VCaP (cell line): Measurements from ENCODE around the gene DDX41.

Experiments used
- H3K27ac ChIP-seq: fragments of 450-650 bp; 2 replicates; pipeline ENCODE4 v1.5.1; 2017
- TF ChIP-seq, protein P1 (sequence below): fragments of 450-650 bp; conservative IDR thresholded peaks from 2 replicates; pipeline ENCODE4 v1.5.1; 2017; ENCODE audit warnings: mild to moderate bottlenecking, moderate library complexity

DDX41 gene

DNA sequence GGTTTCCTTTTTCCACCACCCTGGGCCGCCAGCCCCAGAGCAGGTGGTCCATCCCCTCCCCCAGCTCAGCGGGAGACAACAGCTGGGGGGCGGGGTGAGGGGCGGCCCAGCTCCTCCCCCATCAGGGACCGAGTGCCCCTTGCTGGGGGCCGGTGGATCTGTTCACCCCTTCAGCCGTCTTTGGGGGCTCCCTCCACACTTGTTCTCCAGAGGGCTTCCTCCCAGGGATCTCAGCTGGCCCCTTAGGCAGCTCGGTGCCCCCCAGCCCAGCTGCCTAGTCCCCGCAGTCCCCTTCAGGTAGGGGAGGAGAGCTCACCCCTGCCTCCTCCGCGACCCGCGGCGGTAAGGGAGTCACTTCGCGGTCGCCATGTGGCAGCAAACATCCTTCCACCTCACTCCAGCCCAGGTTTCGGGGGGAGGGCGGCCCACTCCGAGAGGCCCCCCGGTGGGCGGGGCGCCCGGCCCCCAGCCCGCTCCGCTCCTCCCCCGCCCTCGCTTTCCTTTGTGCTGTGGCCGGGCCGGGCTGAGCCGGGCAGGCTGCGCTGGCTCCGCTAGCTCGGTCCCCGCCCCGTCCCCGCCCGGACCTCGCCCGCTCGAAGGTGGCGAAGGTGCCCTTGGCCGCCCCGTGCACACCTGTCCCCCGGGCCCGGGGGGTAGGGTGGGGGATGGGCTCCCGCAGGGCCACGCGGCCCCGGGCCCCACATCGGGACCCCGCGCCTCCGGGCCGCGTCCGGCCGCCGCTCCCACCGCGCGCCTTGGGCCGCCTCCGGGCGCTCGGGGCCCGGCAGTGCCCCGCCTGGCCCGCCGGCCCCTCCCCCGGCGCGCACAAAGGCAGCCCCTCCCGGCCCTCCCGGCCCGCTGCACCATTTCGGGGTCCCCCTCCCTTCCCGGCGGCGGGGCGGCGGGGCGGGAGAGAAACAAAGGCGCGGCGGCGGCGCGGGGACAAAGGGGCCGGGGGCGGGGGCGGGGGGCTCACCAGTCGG is 44.0 kb downstream of the DDX41 start:
- peak overlapping the region; percentile 94 for H3K27ac ChIP-seq

DNA sequence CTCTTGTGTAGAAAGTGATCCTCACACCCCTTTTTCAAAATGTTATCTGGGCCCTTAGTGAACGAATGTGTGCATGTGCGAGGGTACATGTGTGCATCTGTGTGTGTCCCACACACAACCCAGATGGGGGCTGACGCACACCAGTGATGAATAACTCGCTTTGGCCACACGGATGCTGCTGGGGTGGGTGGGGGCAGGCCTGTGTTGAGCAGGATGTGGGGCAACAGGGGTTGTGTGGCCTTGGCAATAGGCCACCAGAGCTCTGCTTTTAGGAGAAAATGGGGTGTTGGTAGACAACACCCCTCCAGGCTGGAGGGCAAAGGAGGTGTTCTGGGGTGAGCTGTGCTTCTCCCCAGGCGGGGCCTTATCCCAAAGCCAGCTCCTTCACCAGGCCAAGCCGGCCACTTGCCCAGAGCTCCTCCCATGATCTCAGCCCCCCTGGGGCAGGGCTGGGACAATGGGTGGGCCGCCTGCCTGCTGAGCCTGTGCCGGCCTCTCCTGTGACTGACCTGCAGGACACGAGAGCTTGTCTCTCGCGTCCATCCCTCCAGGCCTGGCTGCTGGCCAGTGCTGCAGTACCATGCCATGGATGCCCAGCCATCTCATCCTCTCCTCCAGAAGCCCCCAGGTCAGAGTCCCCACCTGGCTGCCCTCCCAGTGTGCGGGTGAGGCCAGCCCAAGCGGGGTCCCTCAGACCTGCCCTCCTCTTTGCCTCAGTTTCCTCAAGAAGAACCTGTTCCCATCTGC is 45.0 kb downstream of the DDX41 start:
- peak overlapping the region; percentile 94; the same call in 1 of the 2 replicates for H3K27ac ChIP-seq
- TF ChIP-seq, protein P1, sequence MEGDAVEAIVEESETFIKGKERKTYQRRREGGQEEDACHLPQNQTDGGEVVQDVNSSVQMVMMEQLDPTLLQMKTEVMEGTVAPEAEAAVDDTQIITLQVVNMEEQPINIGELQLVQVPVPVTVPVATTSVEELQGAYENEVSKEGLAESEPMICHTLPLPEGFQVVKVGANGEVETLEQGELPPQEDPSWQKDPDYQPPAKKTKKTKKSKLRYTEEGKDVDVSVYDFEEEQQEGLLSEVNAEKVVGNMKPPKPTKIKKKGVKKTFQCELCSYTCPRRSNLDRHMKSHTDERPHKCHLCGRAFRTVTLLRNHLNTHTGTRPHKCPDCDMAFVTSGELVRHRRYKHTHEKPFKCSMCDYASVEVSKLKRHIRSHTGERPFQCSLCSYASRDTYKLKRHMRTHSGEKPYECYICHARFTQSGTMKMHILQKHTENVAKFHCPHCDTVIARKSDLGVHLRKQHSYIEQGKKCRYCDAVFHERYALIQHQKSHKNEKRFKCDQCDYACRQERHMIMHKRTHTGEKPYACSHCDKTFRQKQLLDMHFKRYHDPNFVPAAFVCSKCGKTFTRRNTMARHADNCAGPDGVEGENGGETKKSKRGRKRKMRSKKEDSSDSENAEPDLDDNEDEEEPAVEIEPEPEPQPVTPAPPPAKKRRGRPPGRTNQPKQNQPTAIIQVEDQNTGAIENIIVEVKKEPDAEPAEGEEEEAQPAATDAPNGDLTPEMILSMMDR: no peak

More for the DNA sequence above, 44.0 kb downstream of the DDX41 start:
- TF ChIP-seq, protein P1: no peak

DNA sequence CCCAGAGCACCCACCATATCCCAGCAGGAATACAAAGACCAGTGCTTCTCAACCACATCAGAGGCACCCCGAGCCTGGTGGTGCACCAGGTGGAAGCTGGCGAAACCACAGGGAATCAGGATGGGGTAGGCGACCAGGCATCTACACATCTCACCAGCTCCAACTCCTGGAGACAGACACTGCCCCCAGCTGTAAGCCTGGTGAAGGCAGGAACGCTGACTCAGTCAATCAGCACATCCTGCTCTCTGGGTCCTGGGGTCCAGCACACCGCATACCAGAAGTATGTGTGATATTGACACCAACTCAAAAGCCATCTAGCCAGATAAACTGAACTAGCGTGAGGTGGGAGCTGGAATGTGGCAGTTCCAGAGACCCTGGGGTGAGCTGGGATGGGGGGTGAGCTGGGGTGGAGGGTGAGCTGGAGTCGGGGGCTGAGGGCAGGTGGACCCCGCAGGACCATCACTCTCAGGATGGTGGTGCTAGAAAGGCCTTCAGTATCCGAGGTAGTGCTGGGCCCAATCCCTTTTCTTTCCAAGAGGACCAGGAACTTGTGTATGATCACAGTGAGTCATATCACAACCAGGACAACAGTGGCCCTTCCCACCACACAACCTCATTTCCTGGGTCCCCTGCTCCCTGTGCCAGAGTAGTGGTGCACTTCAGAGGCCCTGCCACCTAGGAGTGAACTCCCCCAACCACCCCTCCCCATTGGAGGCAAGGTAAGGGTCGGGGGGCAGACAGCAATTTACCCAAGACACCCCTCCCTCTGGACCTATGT is 45.8 kb downstream of the DDX41 start:
- H3K27ac ChIP-seq: peak overlapping the region; percentile 94; the same call in 1 of the 2 replicates
- TF ChIP-seq, protein P1: no peak

DNA sequence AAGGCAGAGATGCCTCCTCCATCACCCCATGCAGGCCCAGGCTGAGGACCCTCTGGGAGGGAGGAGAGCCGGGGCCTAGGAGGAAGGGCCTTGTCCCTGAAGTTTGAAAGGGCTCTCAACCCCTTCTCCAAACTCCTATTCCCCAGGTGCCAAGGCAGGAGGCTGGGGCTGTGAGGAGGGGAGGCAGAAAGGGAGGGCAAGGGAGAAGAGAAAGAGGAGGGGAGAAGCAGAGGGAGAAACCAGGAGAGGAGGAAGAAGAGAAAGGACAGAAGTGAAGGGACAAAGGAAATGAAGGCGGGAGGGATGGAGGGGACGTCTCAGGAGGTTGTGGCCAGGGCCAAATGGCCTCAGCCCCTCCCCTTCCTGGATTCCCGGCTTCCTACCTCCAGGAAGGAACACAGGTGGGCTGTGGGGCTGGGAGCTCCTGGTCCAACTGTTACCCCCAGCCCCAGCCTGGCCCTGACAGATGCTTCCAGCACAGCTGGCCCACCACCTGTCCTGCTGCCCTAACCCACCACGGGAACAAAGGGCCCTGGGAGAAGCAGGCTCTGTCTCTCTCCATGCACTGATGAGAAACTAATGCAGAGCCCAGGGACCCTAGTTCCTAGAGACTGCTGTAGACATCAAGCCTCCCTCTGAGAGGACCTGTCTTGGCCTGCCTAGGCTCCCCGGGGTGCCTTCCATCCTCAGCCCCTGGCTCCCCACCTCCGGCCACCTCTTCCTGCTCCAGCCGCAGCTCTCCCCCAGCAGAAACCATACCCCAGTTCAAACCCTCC is 46.8 kb downstream of the DDX41 start:
- TF ChIP-seq, protein P1: no peak
- peak overlapping the region; percentile 94; the same call in 1 of the 2 replicates for H3K27ac ChIP-seq

DNA sequence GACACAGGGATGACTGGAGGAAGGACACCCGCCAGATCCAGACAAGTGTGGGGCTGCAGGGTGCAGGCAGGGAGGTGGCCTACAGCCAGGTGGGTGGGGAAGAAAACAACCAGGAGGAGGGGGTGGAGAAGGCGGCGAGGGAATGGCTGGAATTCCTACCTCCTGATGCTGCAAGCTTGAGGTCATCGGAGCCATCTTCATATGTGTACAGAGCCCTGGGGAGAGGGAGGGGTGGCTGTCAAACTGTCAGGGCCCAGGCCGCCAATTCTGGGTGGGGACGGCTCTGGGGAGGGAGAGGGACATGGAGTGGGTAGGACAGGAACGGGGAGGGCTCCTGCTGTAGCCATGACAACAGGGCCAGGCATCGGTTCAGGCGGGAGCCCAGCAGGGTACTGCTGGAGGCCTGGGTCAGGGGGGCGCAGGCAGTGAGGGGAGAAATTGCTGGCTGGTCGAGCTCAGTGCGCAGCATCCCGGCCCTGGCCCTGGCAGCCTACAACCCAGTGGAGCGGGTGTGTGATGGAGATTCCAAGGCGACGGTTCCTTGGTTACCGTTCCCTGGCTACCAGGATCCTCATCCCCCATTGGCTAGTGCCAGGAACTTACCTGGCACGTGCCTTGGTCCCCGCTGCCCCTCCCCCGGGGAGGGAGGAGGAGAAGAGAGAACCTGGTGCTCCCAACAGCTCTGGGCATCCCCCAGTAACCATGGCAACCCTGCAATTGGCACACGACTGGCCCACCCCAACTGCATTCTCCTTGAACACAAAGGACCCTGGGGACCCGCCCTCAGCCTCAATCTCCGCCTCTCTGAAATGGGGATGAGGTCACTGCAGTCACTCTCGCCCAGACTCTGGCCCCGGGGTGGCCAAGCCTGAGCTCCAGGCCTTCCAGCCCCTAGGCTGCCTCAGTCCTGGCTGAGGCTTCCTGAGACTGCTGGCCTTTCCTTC is 47.8 kb downstream of the DDX41 start:
- TF ChIP-seq, protein P1: no peak
- H3K27ac ChIP-seq: peak overlapping the region; percentile 94; the same call in 1 of the 2 replicates

DNA sequence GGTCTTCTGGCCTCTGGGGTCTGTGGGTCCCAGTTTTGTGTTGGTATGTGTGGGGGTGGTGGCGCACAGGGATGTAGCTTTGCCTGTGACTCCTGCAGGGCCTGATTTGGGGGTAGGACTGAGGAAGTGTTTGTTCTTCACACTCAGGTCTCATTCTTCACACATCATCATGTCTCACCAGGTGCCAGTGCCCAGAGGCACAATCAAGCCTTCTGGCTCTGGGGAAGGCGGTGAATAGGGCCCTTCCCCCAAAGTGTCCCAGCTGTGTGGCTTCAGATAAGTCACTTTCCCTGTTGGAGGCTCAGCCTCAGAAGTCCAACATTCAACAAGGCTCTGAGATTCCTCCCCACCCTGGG is 48.5 kb downstream of the DDX41 start:
- TF ChIP-seq, protein P1: no peak
- no peak overlapping the region for H3K27ac ChIP-seq
